Right cardiac atrium (tissue), 5 donors: ENCODE measurements around the gene MDGA2. TPM values are rescaled to one million over a fixed set of nuclear protein-coding genes. Genes with fewer than 3 reads are reported as not detected.
"Not testable (repeated sequence)": the region's sequence is repeated elsewhere in the genome, so short reads cannot be mapped to it uniquely, and the experiment has no call there.

Experiments
- ATAC-seq, 2 donors: fragments of 200-7000 bp; cut with Tn5 transposase; one replicate each; pipeline versions ENCODE4 v1.8.0 to v1.9.1; 2020; ENCODE audit warnings: moderate library complexity in 2 of 2, mild to moderate bottlenecking in 1 of 2
- DNase-seq, 3 donors: peaks; one replicate each; pipeline ENCODE4 v3.0.0-alpha.2; 2020
- H3K27ac ChIP-seq: one replicate; pipeline ENCODE4 v1.5.1; 2013; ENCODE audit warnings: mild to moderate bottlenecking, low read length, control low read depth, moderate library complexity
- H3K27me3 ChIP-seq: one replicate; pipeline ENCODE4 v1.6.1; 2013; ENCODE audit not compliant: control insufficient read depth, insufficient read depth
- H3K4me1 ChIP-seq: one replicate; pipeline ENCODE4 v1.6.1; 2013; ENCODE audit warnings: low read length; ENCODE audit not compliant: control insufficient read depth, insufficient read depth
- H3K4me3 ChIP-seq: one replicate; pipeline ENCODE4 v1.5.1; 2013; ENCODE audit warnings: low read length, control low read depth
- H3K9me3 ChIP-seq: one replicate; pipeline ENCODE4 v1.6.1; 2013; ENCODE audit warnings: low read length; ENCODE audit not compliant: control insufficient read depth
- WGBS: extraction: QIAGEN DNeasy Blood & Tissue Kit; methylation state at CpG from one replicate; pipeline ENCODE4 v1.1.7; 2013; 5-methylcytosine and 5-hydroxymethylcytosine counted together
- intact Hi-C, 4 donors: fragments of 100-400 bp; cut with DNase I; formaldehyde crosslinking; loops; one replicate each; pipeline versions ENCODE4 v1.11.0 to v1.14.0; 2022 to 2023
- polyA plus RNA-seq: library from polyadenylated mRNA; stranded (reverse); fragments of 200-250 nt; gene quantifications from one replicate; pipeline ENCODE4 v1.2.3, GENCODE V29; 2013
- total RNA-seq, 4 donors: library from RNA; stranded (reverse); fragmentation: NEBNext Ultra II Directional; extraction: Animal tissue kit (Norgen Biotek cat#: 25700); gene quantifications; one replicate each; pipeline ENCODE4 v1.2.1, GENCODE V29; 2021
- donor health status: healthy with polysubstance abuse.
- donor health status: DM: no; HTN: yes; CAD: no.
- donor health status: DM: no; HTN: no; CAD: no.
- donor health status: DM: no; HTN: yes; CAD: no; lungs with severe emphysema.
- donor health status: DM: yes; HTN: yes; CAD: no.

MDGA2 gene
- total and polyA plus RNA-seq, 5 donors: 0.14 TPM; not detected in 4

- ATAC-seq: no peak
- Histone ChIP-seq H3K27me3 (no peaks in the 10 kb centered on the region), H3K4me1 (no peaks in the 10 kb centered on the region), H3K27ac (no peak overlapping the region), H3K4me3 (no peak overlapping the region), H3K9me3 (no peaks in the 10 kb centered on the region)
- WGBS: 68% methylated on average over 5 of the region's 5 CpGs
- intact Hi-C loops: no loop called here
- no peak for DNase-seq
Measured at GRCh38 chr14:47273939-47274338, 401.5 kb downstream of the MDGA2 start.

- DNase-seq (no peak), ATAC-seq (no peak)
- intact Hi-C loops: no loop called here
- H3K4me3 ChIP-seq: no peak overlapping the region
- no peaks in the 10 kb centered on the region for H3K27me3 ChIP-seq
- H3K4me1 ChIP-seq: no peaks in the 10 kb centered on the region
- WGBS: 71% methylated on average over 4 of the region's 4 CpGs
- H3K9me3 ChIP-seq: no peaks in the 10 kb centered on the region
- no peak overlapping the region for H3K27ac ChIP-seq
Measured at GRCh38 chr14:47270715-47271114, 404.7 kb downstream of the MDGA2 start.

- intact Hi-C loops: no loop called here
- no peak for ATAC-seq
- Histone ChIP-seq H3K27ac (no peak overlapping the region), H3K27me3 (no peaks in the 10 kb centered on the region), H3K4me1 (no peaks in the 10 kb centered on the region), H3K9me3 (no peaks in the 10 kb centered on the region), H3K4me3 (no peak overlapping the region)
- no peak for DNase-seq
- 70% methylated on average over 6 of the region's 6 CpGs for WGBS
Measured at GRCh38 chr14:47269756-47270492, 405.5 kb downstream of the MDGA2 start.

GRCh38 chr14:47264842-47265241 lies 410.6 kb downstream of the MDGA2 start:
- H3K9me3 ChIP-seq: no peaks in the 10 kb centered on the region
- no peak for DNase-seq
- WGBS: 76% methylated on average over 1 of the region's 1 CpG
- no peaks in the 10 kb centered on the region for H3K4me1 ChIP-seq
- no peak overlapping the region for H3K27ac ChIP-seq
- intact Hi-C loops: no loop called here
- no peaks in the 10 kb centered on the region for H3K27me3 ChIP-seq
- ATAC-seq: no peak
- no peak overlapping the region for H3K4me3 ChIP-seq

- no peaks in the 10 kb centered on the region for H3K4me1 ChIP-seq
- DNase-seq (no peak), ATAC-seq (no peak)
- H3K9me3 ChIP-seq: no peaks in the 10 kb centered on the region
- 95% methylated on average over 2 of the region's 2 CpGs for WGBS
- no peaks in the 10 kb centered on the region for H3K27me3 ChIP-seq
- no peak overlapping the region for H3K27ac ChIP-seq
- intact Hi-C loops: no loop called here
- no peak overlapping the region for H3K4me3 ChIP-seq
Measured at GRCh38 chr14:47262801-47263200, 412.6 kb downstream of the MDGA2 start.

- no peak overlapping the region for H3K27ac ChIP-seq
- no peak overlapping the region for H3K4me3 ChIP-seq
- H3K27me3 ChIP-seq: no peaks in the 10 kb centered on the region
- ATAC-seq (no peak), DNase-seq (no peak)
- no peaks in the 10 kb centered on the region for H3K4me1 ChIP-seq
- no peaks in the 10 kb centered on the region for H3K9me3 ChIP-seq
- intact Hi-C loops: no loop called here
Measured at GRCh38 chr14:47261350-47261749, 414.1 kb downstream of the MDGA2 start.

- intact Hi-C loops: no loop called here
- WGBS: 69% methylated on average over 2 of the region's 2 CpGs
- no peak for DNase-seq
- H3K9me3 ChIP-seq: no peaks in the 10 kb centered on the region
- no peaks in the 10 kb centered on the region for H3K27me3 ChIP-seq
- no peaks in the 10 kb centered on the region for H3K4me1 ChIP-seq
- no peak for ATAC-seq
- H3K4me3 ChIP-seq: no peak overlapping the region
- H3K27ac ChIP-seq: no peak overlapping the region
Measured at GRCh38 chr14:47259796-47260195, 415.6 kb downstream of the MDGA2 start.

- ATAC-seq: no peak
- 38% methylated on average over 2 of the region's 2 CpGs for WGBS
Measured at GRCh38 chr14:47257013-47257412, 418.4 kb downstream of the MDGA2 start.

GRCh38 chr14:47252802-47253201 lies 422.6 kb downstream of the MDGA2 start:
- ATAC-seq (no peak), DNase-seq (no peak)
- Histone ChIP-seq H3K9me3 (no peaks in the 10 kb centered on the region), H3K27ac (no peak overlapping the region), H3K4me3 (no peak overlapping the region), H3K27me3 (no peaks in the 10 kb centered on the region), H3K4me1 (no peaks in the 10 kb centered on the region)
- WGBS: 81% methylated on average over 4 of the region's 4 CpGs
- intact Hi-C loops: no loop called here

More at GRCh38 chr14:47257013-47257412, 418.4 kb downstream of the MDGA2 start:
- no peak for DNase-seq
- Histone ChIP-seq H3K27ac (no peak overlapping the region), H3K4me1 (no peaks in the 10 kb centered on the region), H3K9me3 (no peaks in the 10 kb centered on the region), H3K4me3 (no peak overlapping the region), H3K27me3 (no peaks in the 10 kb centered on the region)
- intact Hi-C loops: no loop called here

- Histone ChIP-seq H3K27ac (no peak overlapping the region), H3K4me1 (no peaks in the 10 kb centered on the region), H3K9me3 (no peaks in the 10 kb centered on the region), H3K27me3 (no peaks in the 10 kb centered on the region), H3K4me3 (no peak overlapping the region)
- intact Hi-C loops: no loop called here
- ATAC-seq (no peak), DNase-seq (no peak)
- 86% methylated on average over 1 of the region's 1 CpG for whole genome bisulfite sequencing
Measured at GRCh38 chr14:47246367-47246766, 429.0 kb downstream of the MDGA2 start.

- H3K27me3 ChIP-seq, intact Hi-C loops, ATAC-seq, H3K4me1 ChIP-seq, H3K9me3 ChIP-seq, H3K4me3 ChIP-seq, DNase-seq, H3K27ac ChIP-seq: not testable (repeated sequence)
- WGBS: 95% methylated on average over 18 of the region's 18 CpGs
Measured at GRCh38 chr14:47242579-47242978, 432.8 kb downstream of the MDGA2 start.
